GM12892 (cell line): Measurements from ENCODE around the gene CPLX1.

Source experiments
- POLR2A ChIP-seq: IDR thresholded peaks from 2 replicates; pipeline ENCODE4 v1.6.1; 2011; ENCODE audit warnings: low read depth, low read length, control low read depth
- POLR2AphosphoS5 ChIP-seq: IDR thresholded peaks from 2 replicates; pipeline ENCODE4 v1.6.1; 2011; ENCODE audit warnings: low read depth, low read length, control low read depth
- TAF1 ChIP-seq: IDR thresholded peaks from 2 replicates; pipeline ENCODE4 v1.6.1; 2011; ENCODE audit warnings: low read depth, mild to moderate bottlenecking, control low read depth, low read length, borderline replicate concordance

- TF ChIP-seq POLR2AphosphoS5 (no peak), POLR2A (no peak), TAF1 (no peak)
Observed at GRCh38 chr4:747546-748170, 78.3 kb downstream of the CPLX1 start.
